HG03025 (cell line): Measurements from ENCODE around the gene ASB13.
A peak's percentile ranks its signal among the peaks of the same experiment; 100 is the strongest.

Experiments used
- ATAC-seq: cut with Tn5 transposase; IDR thresholded peaks from one replicate; pipeline ENCODE4 v1.9.1; 2021; ENCODE audit warnings: mild to moderate bottlenecking, moderate library complexity; ENCODE audit not compliant: unreplicated experiment, low FRiP score

The ASB13 gene

DNA sequence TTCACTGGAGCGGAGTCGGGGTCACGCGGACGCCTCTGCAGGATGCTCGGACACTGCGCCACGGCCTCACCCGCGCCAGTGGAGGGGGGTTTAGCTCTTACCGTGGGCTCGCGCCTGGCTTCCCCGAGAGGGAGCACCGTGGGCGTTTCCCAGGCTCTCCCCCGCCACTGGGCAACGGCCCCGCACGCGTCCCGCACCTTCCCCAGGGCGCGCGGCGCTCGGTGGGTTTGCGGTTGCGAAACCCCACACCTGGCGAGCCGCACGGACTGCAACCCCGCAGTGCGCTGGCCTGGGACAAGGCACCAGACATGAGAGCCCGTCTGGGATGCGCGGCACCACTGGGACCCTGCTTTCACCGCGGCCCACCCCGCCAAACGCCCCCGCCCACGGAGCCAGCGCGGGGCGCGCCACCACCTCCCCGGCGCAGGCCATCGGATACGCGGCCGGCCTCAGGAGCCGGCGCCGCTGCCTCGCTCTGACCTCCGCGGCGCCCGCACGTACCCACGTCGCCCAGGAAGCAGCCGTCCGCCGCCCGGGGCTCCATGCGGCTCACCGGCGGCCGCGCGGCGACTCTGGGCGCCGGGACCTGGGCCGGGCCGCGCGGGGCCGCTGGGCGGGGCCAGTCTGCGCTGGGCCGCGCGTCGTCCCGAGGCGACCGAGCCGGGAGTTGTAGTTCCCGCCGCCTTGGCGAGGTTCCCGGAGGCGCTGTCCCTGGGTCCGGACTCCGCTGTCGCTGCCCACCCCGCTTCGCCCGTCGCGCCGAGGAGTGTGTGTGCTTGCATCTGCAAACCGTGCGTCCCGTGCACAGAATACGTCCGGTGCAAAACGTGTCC is at the start of gene ASB13:
ASB13 (minus strand) TSS at position 588 of the 833 bp plus-strand sequence; CDS start at position 544, 44 bp downstream.
- ATAC-seq = peak; percentile 70

DNA sequence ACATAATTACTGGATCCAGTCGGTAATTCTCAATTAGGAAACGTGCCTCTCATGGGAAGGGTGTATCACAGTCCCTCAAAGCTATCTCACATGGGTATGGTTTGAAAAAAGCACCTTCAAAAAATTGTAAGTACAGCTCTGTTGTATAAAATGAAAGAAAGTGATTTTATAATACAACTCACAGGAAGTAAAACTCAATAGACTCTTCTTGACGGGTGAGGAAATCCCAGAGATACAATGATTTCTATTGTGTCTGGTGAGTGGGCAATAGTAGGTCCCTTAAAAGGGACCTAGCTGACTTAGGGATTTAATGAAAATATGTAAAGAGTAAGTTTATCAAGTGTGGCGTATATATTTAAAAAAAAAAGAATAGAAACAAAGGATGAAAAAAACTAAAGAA is 45.2 kb upstream of the ASB13 start:
- ATAC-seq = no peak

DNA sequence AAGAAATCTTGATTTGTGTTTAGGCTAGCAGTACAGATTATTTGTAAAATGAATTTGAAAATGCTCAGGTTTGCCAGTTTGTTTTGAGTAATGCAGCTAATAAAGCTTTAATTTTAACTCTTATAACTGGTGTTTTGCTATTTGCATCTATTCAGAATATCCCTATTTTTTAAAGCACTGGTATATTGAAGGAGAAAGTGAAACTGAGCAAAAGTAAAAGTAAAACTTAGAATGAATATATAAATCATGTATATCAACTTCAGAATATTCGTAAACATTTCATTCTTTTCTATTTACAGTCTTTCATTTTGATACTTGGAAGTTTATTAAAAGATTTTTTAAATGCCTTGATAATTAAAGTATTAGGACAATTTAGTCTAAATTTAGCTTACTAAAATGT is 44.5 kb upstream of the ASB13 start:
- no peak for ATAC-seq

GRCh38 chr10:5709865-5710264 is 43.5 kb upstream of the ASB13 start:
- no peak for ATAC-seq

GRCh38 chr10:5708356-5708755 is 42.0 kb upstream of the ASB13 start:
- ATAC-seq = no peak

DNA sequence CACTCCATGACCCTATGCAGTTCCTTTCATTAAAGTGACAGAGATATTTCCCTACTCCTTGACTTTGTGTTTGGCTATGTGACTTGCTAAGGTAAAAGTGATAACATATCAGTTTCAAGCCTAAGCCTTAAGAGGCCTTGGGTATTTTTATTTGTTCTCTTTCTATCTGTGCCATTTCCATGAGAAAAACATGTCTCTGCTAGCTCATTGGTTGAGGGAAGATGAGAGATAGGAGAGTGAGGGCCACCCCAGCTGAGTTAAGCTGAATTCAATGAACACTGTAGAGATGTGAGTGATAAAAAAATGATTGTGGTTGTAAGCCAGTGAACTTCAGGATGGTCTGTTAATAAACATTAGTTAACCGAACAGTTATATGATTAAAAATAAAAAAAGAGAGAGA is 31.7 kb upstream of the ASB13 start:
- ATAC-seq = no peak

GRCh38 chr10:5697342-5697741 is 30.9 kb upstream of the ASB13 start:
- ATAC-seq = no peak

- no peak for ATAC-seq
Observed at GRCh38 chr10:5694573-5694972, 28.2 kb upstream of the ASB13 start.

DNA sequence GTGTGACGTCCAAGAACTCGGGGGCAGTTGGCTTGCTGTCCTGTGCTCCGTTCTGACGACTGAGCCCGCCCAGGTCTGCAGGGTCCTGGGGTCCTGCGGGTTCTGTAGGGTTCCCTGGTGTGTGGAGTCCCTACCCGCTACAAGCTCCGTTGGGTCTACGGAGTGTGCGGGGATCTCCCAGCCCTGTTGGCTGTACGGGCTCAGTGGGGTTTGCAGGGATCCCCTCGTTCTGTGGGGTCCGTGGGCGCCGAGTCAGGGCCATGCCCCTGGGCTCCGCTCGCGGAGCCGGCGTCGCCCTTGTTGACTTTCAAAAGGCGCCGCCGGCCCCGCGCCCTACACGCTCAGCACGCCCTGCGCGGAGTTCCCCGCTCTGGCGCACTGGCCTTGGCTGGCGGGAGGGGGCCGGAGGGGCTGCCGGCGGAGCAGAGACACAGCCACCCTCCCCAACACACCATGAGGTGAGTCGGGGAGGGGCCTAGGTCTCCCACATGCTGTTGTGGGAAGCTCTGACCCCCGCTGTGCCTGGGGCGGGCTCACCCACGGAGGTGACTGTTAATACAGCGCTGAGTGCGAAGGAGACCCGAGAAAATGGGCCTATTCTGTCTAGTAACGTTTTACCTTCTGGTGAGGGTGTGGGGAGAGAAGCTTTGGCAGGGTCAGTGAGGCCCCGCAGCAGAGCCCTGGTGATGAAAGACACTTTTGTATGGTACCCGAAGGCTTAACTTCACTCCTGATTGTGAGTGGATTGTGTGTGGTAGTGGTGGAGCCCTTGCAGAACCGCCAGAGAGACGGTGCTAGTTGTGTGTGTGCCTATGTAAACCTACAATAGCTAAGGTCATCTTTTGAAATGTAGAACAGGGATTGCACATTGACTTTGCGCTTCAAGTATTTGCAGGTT is 26.3 kb upstream of the ASB13 start:
- peak; percentile 67 for ATAC-seq

DNA sequence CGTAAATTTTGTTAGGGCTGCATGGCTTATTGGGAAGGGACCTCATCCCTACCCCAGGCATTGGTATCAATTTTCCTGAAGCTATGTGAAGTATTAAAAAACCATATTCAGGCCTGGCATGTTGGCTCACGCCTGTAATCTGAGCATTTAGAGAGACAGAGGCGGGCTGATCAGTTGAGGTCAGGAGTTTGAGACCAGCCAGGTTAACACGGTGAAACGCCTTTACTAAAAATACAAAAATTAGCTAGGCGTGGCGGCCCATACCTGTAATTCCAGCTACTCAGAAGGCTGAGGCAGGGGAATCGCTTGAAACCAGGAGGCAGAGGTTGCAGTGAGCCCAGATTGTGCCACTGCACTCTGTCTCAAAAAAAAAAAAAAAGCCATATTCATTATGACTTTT is 25.4 kb upstream of the ASB13 start:
- ATAC-seq = no peak

DNA sequence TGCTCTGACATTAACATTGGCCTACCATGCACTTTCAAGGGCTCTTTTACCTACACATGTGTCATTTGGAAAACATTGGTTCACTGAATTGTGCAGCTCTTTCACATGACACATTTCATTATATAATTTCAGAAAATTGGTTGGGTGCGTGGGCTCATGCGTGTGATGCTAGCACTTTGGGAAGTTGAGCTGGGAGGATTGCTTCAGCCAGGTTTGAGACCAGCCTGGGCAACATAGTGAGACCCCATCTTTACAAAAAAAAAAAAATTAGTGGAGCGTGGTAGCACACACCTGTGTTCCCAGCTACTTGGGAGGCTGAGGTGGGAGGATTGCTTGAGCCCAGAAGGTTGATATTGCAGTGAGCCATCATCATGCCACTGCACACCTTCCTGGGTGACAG is 22.2 kb upstream of the ASB13 start:
- no peak for ATAC-seq

GRCh38 chr10:5685764-5686240 is 19.4 kb upstream of the ASB13 start:
- ATAC-seq = no peak

DNA sequence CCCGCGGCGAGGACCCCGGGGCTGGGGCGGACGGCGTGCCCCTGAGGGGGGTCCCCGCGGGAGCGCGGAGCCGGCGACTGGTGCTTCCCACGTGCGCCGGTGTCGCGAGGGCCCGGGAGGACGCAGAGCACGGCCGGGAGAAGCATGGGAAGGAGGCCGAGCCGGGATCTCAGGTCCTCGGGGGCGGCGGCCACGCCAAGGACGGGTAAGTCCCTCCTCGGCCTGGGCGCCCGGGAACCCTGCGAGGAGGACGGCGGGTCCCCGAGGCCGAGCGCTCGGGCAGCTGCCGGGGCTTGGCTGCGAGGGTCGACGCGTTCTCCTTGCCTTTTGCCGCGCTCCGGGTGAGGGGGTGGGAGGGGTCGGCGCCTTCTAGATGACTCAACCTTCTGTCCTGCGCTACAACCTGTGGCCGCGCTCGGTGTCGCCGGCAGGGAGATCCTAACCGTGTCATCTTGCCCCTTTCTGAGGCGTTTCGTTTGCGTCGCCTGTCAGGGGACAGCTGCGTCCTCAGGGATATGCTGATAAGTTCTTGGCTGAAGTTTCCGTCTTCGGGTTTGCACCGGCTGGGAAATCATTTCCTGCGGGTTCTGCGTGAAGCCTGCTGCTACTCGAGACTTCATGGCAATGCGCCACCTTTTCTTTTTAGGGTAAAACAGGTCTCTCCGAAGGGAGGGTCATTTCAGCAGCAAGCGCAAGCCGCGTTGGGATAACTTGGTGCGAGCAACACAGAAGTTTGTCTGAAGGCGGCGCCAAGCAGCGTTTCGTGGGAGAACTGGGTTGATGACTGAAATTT is 18.8 kb upstream of the ASB13 start:
- ATAC-seq = peak; percentile 48

GRCh38 chr10:5684318-5684970 is 18.0 kb upstream of the ASB13 start, which contains the start of gene TASOR2:
TSS of gene TASOR2 (plus strand) at chr10:5684838. CDS start at chr10:5720643, 35,805 bp downstream.
- peak; percentile 83 for ATAC-seq

- no peak for ATAC-seq
Observed at GRCh38 chr10:5683065-5683464, 16.7 kb upstream of the ASB13 start.

- no peak for ATAC-seq
Observed at GRCh38 chr10:5681930-5682329, 15.5 kb upstream of the ASB13 start.

DNA sequence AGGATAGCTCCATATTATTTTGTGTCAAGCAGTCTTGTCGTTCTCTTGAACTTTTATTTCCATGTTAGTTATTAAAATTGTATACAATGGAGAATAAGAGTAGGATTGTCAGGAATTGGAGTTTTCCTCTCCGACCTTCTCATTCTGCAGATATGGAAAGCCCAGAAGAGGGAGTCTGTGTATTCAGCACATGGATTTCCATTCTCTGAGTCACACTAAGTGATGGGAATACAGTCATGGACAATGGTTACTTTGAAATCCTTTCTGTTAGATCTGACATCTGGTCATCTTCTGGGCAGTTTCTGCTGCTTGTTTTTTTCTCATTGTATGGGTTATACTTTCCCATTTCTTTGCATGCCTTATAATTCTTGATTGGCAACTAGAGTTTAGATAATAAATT is 13.2 kb upstream of the ASB13 start:
- ATAC-seq = no peak

GRCh38 chr10:5679037-5679435 is 12.6 kb upstream of the ASB13 start:
- ATAC-seq = no peak

DNA sequence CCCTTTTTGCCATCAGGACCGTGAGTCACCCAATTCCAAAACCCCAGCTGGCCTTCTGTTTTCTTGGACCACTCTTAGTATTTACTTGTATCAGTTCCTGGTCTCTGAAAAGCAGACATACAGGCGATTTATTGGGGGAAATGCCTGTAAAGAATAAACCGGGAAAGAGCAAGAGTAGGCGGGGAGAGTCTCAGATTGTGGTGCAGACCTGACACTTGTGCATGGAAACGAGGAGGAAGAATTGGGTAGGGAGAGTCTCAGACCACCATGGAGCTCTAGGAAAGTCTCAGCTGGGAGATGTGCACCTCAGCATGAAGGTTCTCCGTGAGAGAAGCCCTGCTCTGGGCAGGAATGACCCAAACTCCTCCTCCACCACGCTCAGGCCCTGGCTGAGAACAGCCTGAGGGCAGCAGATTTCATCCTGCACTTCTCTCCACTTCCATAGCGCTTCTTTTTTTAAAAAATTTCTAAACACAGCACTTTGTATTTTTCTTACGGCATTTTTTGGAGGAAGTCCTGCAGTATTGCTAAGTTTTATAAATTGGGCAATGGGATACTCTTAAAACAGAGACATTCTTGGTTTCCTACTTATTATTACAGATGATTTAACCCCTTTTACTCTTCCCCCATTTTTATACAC is 12.1 kb upstream of the ASB13 start:
- no peak for ATAC-seq
